Astrocyte of the cerebellum (primary cell): ENCODE measurements around the gene SH3YL1.

ENCODE experiments used
- DNase-seq: peaks from one replicate; pipeline ENCODE4 v3.0.0-alpha.2; 2011; ENCODE audit warnings: low read depth
- H3K4me3 ChIP-seq: 2 replicates; pipeline ENCODE4 v1.5.1; 2011; ENCODE audit warnings: mild to moderate bottlenecking, low read depth, low read length, moderate library complexity
- in situ Hi-C: cut with HindIII; loops from 2 replicates; pipeline ENCODE4 v1.10.0; 2017; ENCODE audit warnings: low sequenced_read_pairs
- TF ChIP-seq, protein P1 (sequence below): IDR thresholded peaks from 2 replicates; pipeline ENCODE4 v1.5.1; 2012; ENCODE audit warnings: low read length, low read depth, moderate library complexity, mild to moderate bottlenecking; ENCODE audit errors: missing control alignments

The SH3YL1 gene, protein sequence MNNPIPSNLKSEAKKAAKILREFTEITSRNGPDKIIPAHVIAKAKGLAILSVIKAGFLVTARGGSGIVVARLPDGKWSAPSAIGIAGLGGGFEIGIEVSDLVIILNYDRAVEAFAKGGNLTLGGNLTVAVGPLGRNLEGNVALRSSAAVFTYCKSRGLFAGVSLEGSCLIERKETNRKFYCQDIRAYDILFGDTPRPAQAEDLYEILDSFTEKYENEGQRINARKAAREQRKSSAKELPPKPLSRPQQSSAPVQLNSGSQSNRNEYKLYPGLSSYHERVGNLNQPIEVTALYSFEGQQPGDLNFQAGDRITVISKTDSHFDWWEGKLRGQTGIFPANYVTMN

DNA sequence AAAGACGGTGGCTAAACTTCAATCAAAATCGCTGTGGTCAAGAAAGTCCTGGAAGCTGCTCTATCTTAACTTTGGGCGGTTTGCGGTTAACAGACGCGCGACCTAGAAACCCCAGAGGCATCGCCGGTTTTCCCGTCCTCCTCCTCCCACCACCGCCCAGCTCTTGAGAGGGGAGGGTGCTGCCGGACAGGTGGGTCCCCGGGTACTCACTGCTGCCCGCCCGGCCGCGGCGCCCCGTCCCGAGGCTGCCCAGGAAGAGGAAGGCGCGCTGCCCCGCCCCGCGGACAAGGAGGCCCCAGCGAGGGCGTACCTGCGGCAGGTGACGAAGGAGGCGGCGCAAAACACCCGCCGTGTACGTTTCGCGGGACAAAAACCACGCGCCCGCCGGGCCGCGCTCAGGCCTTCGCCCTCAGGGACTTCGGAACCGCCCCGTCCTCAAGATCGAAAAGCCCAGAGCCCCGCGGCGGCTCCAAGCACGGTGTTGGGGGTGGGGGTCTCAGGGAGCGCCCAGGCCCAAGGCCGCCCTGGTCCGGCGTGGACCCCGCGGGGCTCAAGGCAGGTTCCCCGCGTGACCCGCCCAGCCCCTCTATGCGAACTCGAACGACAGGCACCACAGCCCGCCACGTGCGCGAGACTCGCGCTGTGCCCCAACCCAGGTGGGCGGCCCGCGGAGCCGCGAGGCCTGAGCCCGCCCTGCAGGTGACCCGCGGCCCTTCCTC is at the start of gene SH3YL1:
Gene SH3YL1 (minus strand): TSS at position 259 of the 719 bp plus-strand sequence. CDS start 48 bp downstream, at position 211.
- peak within 1 kb of the TSS; percentile 91 for H3K4me3 ChIP-seq
- TF ChIP-seq, protein P1, sequence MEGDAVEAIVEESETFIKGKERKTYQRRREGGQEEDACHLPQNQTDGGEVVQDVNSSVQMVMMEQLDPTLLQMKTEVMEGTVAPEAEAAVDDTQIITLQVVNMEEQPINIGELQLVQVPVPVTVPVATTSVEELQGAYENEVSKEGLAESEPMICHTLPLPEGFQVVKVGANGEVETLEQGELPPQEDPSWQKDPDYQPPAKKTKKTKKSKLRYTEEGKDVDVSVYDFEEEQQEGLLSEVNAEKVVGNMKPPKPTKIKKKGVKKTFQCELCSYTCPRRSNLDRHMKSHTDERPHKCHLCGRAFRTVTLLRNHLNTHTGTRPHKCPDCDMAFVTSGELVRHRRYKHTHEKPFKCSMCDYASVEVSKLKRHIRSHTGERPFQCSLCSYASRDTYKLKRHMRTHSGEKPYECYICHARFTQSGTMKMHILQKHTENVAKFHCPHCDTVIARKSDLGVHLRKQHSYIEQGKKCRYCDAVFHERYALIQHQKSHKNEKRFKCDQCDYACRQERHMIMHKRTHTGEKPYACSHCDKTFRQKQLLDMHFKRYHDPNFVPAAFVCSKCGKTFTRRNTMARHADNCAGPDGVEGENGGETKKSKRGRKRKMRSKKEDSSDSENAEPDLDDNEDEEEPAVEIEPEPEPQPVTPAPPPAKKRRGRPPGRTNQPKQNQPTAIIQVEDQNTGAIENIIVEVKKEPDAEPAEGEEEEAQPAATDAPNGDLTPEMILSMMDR, result no peak
- in situ Hi-C loops, result no loop called here
- no peak for DNase-seq

DNA sequence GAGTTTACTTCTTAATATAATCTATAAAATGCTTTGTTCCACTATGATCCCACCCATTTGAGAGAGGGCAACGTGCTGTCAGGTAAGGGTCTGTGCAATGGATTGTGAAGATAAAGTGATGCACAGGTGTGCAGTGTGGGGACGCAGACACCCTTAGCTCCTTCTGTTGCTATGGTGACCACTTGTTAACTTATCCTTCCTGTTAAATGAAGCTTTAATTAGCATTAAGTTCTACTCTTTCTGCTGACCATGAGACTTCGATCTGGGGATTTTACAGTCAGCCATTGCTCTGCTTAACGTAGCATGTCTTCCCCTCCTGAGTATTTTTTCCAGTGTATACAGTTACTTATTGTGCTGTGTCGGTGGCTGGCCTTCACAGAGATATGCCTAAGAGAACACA is 47.2 kb upstream of the SH3YL1 start:
- TF ChIP-seq, protein P1, result no peak
- in situ Hi-C loops, result no loop called here
- no peak for DNase-seq
- H3K4me3 ChIP-seq, result no peak overlapping the region

DNA sequence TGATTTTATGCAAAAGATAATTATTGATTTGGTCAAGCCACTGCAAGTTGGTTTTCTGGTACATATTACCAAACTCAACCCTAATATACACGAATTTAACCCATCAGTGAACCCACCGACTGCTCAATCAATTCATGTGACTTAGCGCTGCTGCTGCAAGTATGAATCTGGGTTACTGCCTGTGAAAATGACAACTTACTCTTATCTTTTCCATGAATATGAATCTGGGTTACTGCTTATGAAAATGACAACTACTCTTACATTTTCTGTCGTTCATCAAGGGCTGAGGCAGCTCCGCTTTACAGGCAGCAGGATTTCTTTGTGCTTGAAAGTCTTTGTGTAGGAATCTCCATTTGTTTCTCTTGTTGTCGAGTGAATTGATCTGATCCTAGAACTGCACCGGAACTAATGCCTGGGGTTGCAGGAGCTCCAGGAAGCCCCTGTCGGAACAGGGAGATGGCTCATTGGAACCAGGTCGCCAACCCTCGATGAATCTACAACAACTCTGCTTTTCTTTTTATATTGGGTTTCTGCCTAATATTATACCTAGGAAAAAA is 46.2 kb upstream of the SH3YL1 start:
- no peak for DNase-seq
- H3K4me3 ChIP-seq, result no peak overlapping the region
- TF ChIP-seq, protein P1, result no peak
- in situ Hi-C loops, result no loop called here

DNA sequence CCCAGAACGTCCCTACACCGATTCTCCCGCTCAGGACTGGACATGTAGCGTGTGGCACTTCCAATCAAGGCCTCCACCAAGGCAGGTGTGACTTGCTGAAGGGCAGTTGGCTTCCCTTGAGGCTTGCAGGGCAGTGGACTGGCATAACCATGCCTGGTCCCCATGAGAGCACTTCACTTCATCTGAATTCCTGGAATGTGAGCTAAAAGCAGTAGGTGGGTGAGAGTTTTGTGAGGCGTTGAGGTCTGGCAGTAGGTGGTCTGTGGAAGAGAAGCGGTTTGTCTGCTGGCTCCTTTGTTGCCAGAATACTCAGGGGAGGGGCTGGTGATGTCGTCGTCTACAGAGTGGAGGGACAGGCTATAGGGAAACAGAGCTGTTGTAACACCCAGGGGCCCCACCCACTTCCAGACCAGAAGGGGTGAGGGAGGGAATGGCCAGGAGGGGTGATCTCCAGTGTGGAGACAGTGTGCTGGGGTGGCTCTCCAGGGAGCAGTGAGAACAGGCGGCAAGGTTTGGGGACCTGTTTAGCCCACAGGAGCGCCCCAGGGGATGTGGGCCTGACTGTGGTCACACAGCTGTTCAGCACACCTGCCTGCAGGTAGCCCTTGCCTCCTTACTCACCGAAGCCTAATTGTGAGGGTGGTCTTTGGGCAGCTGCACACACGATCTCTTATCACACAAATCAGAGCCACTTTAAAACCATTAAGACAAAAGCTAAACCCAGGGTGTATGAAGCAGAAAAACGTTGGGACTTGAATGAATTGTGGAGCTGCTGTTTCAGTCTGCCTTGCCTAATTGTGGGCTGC is 45.5 kb upstream of the SH3YL1 start:
- DNase-seq, result no peak
- no peak overlapping the region for H3K4me3 ChIP-seq
- in situ Hi-C loops, result no loop called here
- TF ChIP-seq, protein P1, result no peak

DNA sequence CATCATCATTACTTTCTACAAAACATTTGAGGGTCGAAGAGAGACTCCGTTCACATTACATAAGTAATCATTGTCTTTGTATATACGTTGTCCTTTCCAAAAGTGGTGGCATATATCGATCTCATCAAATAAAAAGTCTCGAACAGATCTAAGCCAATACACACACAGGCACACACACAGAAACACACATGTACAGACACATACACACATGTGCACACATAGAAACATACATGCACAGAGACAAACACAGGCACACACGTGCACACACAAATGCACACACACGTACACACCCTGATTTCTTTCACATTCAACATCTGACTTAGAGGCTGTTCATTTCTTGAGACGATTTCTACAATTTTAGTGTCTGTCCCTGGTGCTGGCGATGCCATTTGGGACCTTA is 41.5 kb upstream of the SH3YL1 start:
- no peak overlapping the region for H3K4me3 ChIP-seq
- TF ChIP-seq, protein P1, result no peak
- in situ Hi-C loops, result no loop called here
- no peak for DNase-seq

DNA sequence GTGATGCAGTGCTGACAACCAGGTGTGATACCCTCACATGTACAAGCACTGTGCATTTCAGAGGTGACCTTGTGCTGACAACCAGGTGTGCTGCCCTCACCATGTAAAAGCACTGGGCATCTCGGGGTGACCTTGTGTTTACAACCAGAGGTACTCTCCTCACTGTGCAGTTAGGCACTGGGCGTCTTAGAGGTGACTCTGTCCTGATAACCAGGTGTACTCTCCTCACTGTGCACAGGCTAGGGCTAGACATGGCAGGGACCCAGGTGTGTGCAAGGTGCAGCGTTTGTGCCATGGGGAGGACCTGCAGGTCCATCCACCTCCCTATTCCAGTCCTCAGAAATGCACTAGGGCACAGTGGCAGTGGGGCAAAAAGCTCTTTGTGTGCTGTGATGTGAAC is 32.5 kb upstream of the SH3YL1 start:
- TF ChIP-seq, protein P1, result no peak
- H3K4me3 ChIP-seq, result no peak overlapping the region
- DNase-seq, result no peak
- in situ Hi-C loops, result no loop called here
